GM19455 (cell line): ENCODE data around the gene GRAMD4.

Experiments
- ATAC-seq: cut with Tn5 transposase; IDR thresholded peaks from one replicate; pipeline ENCODE4 v1.9.1; 2021; ENCODE audit not compliant: unreplicated experiment

The GRAMD4 gene

DNA sequence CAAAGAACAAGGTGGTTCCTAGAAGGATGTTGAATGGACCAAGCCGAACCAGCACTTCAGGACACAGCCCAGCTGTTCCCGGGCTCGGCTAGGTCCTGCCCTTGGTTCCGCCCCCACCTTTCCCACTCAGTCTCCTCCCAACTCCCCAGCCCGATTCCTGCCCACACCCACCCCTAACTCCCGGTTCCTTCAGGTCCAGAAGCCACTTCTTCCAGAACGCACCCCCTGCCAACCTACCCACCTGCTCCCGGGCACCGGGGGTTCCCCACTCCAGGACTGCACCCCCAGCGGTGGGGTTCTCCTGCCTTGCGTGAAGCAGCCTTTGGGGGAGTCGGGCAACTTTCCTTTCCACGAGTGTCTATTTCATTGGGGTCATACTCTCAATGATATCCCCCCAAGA, 87.1 kb downstream of the GRAMD4 start:
- ATAC-seq = no peak

DNA sequence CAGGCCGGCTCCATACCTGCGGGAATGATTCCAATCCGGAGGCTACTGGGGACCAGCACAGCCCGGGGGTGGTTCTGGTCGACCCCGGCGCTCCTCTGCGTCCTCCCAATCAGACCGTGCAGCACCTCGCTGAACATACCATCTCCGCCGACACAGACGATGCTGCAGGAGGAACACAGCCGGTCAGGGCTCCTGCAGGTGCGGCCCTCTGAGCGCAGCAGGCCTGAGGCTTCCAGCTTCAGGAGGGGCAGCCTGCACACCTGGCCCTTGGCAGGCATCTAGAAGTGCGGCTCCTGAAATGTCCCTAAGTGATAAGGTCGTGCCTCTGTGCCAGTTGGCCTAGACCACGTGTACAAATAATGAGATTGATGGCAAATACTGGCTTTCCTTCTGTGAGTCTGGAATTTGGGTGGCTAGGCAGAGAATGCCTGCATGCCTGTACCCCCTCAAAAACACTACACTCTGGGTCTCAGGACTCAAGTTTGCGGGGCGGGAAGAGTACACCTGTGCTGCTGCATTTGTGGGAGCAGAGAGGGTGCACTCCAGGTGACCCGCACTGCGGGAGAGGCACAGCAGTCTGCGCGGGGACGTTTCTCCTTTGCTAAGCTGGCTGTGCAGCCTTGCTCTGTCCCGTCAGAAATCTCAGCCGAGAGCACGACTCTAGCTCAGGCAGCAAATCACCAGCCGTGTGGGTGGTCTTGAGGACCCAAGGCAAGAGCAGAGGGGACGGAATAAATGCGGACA, 87.8 kb downstream of the GRAMD4 start:
- ATAC-seq = no peak

DNA sequence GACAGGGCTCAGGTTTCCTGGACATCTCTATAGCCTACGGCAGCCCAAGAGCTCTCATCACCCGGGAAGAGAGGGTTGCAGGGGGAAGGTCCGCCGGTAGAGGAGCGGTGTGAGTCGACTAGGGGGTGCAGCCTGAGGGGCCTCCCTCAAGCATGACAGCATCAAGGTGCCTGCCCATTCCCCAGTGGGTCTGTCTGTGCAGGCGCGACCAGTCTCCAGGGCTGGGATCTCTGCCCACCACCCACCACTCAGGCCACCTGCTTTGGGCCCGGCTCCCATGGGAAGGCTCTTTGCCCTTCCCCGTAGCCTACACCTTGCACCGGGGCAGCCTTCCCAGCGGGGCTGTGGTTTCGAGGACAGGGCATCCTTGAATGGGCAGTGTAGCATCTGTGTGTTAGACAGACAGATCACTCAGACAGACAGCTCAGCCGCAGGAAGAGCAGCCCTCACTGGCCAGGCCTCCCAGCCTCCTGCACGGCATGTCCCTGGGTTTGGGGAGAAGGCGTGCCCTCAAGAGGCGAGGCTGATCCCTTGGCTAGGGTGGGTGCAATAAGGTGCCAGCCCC, 88.7 kb downstream of the GRAMD4 start:
- no peak for ATAC-seq

DNA sequence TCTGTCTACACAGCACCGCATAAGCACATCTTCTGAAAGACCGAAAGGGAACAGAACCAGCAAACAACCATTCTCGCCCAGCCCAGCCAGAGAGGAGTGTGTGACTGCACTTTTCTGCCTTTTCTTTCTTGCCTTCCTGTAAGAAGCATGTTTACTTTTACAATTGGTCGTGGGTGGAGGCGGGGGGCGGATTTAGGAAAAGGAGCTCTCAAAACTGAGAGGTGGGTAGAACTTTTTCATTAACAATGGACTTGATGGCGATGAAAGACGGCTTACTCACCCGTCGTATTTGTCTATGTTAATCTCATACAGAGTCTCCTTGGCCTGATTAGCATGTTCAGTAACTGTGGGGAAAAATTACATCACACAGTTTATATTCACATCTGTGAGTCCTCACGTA, 90.6 kb downstream of the GRAMD4 start:
- ATAC-seq = no peak

DNA sequence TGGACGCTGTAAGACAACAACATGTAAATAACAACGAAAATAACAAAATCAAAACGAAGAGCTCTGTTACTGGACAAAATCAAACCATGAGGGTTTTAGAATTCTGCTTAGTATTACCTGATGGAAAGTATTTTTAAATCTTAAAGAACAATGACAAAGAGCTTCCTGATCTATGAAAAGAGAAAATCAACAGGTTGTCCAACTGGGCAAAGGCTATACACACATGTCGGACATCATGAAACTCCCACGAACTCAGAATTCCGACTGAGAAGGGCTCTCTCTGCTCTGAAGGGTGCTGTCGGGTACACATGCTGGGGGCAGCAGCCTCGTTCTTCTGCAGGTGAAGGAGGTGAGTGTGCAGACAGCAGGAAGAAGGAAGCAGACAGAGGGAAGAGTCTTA, 92.1 kb downstream of the GRAMD4 start:
- no peak for ATAC-seq

DNA sequence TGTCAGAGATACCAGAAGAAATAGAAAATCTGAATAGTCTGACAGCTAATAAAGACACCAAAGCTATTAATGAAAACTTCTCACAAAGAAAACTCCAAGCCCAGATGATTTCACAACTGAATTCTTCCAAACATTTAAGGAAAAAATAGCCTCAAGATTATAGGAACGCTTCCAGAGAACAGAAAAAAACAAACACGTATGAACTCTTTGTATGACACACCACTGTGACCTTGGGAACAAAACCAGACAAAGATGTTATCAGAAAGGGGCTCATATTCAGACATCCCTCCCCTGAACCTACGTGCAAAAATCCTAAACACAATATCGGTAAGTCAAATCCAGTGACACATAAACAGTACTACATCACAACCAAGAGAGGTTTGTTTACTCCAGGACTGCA, 94.4 kb downstream of the GRAMD4 start:
- no peak for ATAC-seq

DNA sequence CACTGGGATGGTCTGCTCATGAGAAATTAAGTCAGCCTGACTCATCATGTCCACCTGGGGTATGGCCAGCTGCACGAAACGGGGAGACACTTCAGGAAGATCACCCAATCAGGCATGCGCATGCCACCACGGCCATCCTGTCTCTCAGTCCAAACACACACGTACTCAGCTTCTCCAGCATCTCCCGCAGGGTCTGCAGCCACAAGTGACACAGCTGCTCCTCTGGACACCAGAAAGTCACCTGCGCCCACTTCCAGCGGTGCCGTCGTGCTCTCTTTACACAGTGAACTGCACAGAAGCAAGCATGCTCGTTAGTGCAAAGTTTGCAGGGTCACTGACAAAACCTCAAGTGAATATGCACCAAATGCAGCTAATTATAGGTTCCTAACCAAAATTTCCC, 99.7 kb downstream of the GRAMD4 start:
- ATAC-seq = no peak

DNA sequence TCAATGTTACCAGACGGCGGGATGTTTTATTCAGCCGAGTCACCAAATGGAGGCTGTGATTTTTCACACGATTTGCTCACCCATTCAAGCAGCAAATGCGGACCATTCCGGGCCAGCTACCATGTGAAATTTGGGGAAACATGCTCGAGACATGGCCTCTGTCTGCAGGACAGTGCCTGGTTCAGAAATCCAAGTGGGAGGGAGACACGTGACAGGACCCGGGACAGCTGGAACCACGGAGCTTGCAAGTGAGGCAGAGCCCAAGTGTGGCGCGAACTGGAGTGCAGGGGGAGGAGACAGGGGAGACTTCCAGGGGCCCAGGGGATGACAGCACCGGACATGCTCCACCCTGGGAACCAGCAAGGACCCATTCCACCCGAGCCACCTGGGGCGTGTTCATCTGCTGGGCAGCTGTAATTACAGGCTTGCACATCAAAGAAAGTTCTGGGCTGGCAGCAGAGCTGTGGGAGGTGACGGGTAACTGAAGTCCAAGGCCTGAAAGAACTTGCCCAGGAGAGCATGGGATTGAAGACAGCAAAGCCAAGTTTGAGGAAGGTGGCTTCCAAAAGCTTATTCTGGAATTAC, 101.4 kb downstream of the GRAMD4 start:
- no peak for ATAC-seq

DNA sequence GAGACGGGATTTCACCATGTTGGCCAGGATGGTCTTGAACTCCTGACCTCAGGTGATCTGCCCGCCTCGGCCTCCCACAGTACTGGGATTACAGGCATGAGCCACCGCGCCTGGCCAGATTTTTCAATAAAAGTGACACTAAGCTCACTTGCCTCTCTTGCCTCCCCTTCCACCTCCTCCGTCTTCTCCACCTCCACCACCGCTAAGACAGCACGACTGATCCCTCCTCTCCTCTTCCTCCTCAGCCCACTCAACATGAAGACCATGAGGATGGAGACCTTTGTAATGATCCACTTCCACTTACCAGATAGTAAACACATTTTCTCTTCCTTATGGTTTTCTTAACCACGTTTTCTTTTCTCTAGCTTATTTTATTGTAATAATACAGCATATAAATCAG, 103.7 kb downstream of the GRAMD4 start:
- ATAC-seq = no peak

DNA sequence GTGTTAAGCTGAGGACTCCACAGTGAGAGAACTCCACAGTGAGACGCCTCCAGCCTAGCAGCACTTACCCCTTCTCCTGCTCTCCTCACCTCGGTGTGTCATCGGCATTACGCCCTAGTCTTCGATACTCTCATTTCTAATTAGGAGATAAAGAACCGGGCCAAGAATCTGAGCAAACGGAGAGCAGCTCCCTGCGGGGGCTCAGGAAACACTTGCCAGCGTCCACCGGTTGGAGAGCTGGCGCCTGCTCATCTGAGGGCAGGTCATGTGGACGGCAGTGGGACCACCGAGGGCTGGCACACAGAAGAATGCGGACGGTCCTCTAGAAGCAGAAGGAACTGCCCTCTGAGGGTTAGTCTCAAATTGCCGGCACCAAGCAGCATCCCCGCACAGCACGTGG, 104.9 kb downstream of the GRAMD4 start:
- no peak for ATAC-seq

DNA sequence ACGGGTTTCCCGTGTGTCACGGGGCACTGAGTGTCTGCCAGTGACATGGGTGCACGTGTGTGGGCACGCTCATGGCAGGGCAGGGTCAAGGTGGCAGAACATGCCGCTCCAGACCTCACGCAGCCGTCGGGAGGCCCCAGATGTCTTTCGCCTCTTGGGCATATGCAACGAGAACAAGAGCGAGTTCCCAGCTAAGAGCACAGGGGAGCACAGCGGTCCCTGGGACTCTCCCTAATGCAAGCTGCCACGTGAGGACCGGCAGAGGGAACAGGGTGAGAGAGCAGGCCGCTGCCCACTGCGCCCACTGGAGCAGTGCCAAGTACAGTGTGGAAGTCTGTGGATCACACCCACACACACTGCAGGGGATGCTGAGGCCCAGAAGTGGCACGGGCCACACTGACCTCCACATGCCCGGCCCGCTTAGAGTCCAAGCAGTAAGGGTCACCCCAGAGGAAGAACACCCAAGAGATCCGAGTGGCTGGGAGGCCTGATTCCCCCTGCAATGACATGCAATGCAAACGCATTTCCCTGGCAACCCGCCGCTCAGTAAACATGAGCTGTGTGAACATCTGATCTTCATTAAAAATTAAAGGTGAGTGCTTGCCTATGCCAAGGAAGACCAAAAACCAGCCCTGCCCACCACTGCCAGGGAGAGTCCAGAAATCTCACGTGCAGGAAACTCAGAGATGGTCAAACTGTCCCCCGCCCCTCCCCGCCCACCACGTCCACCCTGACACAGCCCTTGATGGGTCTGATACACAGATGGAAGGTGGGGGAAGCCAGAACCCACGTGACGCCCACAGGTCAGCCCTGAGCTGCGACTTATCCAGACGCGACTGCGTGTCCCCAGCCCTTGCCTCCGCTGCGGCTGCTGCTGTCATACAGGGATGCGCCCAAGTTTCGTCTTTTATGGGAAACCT, 106.1 kb downstream of the GRAMD4 start:
- no peak for ATAC-seq

DNA sequence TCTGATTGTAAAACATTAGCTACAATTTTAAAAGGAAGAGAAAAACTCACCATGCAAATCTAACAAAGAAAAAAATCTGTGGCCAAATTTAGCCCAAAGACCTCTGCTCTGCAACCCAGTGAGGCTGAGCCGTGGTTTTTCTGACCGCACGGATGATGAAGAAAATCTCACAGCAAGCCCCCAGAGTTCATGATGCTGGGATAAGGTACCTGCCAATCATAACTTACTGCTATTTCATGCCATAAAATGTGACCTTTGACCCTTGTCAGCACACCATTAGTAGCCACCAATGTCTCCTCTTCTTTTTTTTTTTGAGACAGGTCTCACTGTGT, 106.8 kb downstream of the GRAMD4 start:
- ATAC-seq = no peak

DNA sequence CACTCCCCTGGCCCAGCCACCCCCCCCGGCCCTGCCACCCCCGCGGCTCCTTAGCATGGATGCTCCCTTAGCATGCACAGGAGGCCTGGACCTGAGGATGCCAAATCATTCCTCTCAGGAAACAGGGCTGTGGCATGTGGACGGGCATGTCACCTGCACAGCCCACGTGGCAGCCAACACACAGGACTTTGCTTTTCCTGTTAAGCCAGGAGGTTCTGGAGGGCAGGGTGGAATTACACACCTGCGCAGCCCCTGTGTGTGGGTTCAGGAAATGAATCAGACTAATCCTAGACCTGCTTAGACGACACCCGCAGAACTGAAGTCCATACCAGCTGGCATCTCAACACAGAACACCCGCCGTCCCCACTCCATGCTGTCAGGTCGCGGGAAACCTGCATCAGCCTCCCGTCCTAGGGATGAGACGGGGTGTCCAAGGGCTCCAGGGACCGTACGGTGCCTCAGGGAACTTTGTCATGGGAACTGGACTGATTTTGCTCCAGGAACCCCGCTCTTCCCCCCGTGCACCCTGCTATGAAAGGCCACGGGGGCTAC, 107.7 kb downstream of the GRAMD4 start:
- ATAC-seq = no peak

DNA sequence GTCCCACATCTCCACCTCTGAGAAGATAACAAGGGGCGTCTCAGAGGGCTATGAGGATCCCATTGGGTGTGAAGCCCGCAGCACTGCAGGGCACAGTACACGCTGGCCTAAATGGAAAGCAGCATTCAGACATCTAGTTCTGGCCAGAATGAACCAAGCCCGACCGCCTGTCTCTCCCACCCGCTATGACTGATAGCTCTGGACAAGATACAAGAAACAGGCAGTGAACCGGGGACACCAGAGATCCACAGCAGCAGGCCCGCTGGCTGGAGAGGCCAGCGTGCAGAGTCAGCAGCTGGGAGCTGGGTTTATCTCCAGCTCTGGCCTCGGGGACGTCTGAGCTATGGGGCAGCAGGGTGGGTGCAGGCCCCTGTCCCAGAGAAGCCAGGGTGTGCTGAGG, 108.3 kb downstream of the GRAMD4 start:
- no peak for ATAC-seq
